ENCODE measurements around the gene FTSJ3.
A peak's percentile ranks its signal among the peaks of the same experiment; 100 is the strongest.

The FTSJ3 gene

GRCh38 chr17:63834431-63835166 is 7.1 kb upstream of the FTSJ3 start (continued):
- TF ChIP-seq ZSCAN18 (tag by site-specific recombination; IDR thresholded peaks at IDR 0.05) (no peak), MYNN (tag by site-specific recombination; IDR thresholded peaks at IDR 0.05; ENCODE audit: borderline replicate concordance) (no peak), ZNF174 (tag by site-specific recombination; IDR thresholded peaks at IDR 0.05) (no peak), GLIS2 (tag by site-specific recombination; IDR thresholded peaks at IDR 0.05) (0 out of 2 replicates have a peak, but pooled peaks have one; percentile 10), ZNF112 (tag by site-specific recombination; IDR thresholded peaks at IDR 0.05) (no peak), ZNF292 (tag by site-specific recombination; IDR thresholded peaks at IDR 0.05; ENCODE audit: borderline replicate concordance, low read depth) (no peak), ZNF423 (tag by site-specific recombination; IDR thresholded peaks at IDR 0.05) (no peak), INSM2 (tag by site-specific recombination; IDR thresholded peaks at IDR 0.05) (no peak), ZBTB20 (tag by site-specific recombination; IDR thresholded peaks at IDR 0.05) (0 out of 2 replicates have a peak, but pooled peaks have one; percentile 27), TSHZ1 (tag by site-specific recombination; IDR thresholded peaks at IDR 0.05; ENCODE audit: borderline replicate concordance) (no peak), ZNF677 (tag by site-specific recombination; IDR thresholded peaks at IDR 0.05) (no peak), ZNF24 (tag by site-specific recombination; IDR thresholded peaks at IDR 0.05) (no peak), ZNF707 (tag by site-specific recombination; IDR thresholded peaks at IDR 0.05) (no peak), PRDM6 (tag by site-specific recombination; IDR thresholded peaks at IDR 0.05) (no peak), ZNF768 (tag by site-specific recombination; IDR thresholded peaks at IDR 0.05) (no peak), TRIM28 (IDR thresholded peaks at IDR 0.05; ENCODE audit: borderline replicate concordance, low read length) (no peak), ZBTB17 (tag by site-specific recombination; IDR thresholded peaks at IDR 0.05) (0 out of 2 replicates have a peak, but pooled peaks have one; percentile 79), ZBTB7A (tag by site-specific recombination; IDR thresholded peaks at IDR 0.05; ENCODE audit: low read depth) (no peak), CTCF (tag by site-specific recombination; IDR thresholded peaks at IDR 0.05) (peak; percentile 98), GFI1B (tag by site-specific recombination; IDR thresholded peaks at IDR 0.05) (no peak), ZNF514 (tag by site-specific recombination; IDR thresholded peaks at IDR 0.05) (no peak), ZFP3 (tag by site-specific recombination; IDR thresholded peaks at IDR 0.05; ENCODE audit: low read depth) (no peak), ZNF600 (tag by site-specific recombination; IDR thresholded peaks at IDR 0.05) (no peak; the same call in 1 of the 2 replicates), ZNF701 (tag by site-specific recombination; IDR thresholded peaks at IDR 0.05) (no peak), ZNF548 (tag by site-specific recombination; IDR thresholded peaks at IDR 0.05) (no peak), ZNF501 (tag by site-specific recombination; IDR thresholded peaks at IDR 0.05) (no peak), MEIS1 (CRISPR knock-in tag; IDR thresholded peaks at IDR 0.05; ENCODE audit: borderline replicate concordance) (no peak), ZEB2 (tag by site-specific recombination; IDR thresholded peaks at IDR 0.05) (no peak), ZNF354C (tag by site-specific recombination; IDR thresholded peaks at IDR 0.05; ENCODE audit: borderline replicate concordance, low read depth) (no peak), ZBTB1 (tag by site-specific recombination; IDR thresholded peaks at IDR 0.05) (no peak), ZNF610 (tag by site-specific recombination; IDR thresholded peaks at IDR 0.05; ENCODE audit: borderline replicate concordance) (0 out of 2 replicates have a peak, but pooled peaks have one; percentile 46)

All from HEK293 (cell line).